CD4-positive, alpha-beta T cell (primary cell): ENCODE measurements around the gene GPRC5B. TPM values are rescaled to one million over a fixed set of nuclear protein-coding genes. Genes with fewer than 3 reads are reported as not detected.

Source experiments
- ATAC-seq: fragments of 200-7000 bp; cut with Tn5 transposase; one replicate; pipeline ENCODE4 v1.10.0; 2022; ENCODE audit warnings: mild to moderate bottlenecking; ENCODE audit not compliant: poor library complexity
- CTCF ChIA-PET: fragments of 350-600 bp; sonication (Branson Sonifier 250); formaldehyde crosslinking; loops from one replicate; lab custom pipeline; 2021; ENCODE audit warnings: antibody characterized with exemption, inconsistent platforms; lab: Charles Lee
- POLR2A ChIA-PET: fragments of 350-600 bp; sonication (Branson Sonifier 250); formaldehyde crosslinking; loops from one replicate; lab custom pipeline; 2021; ENCODE audit warnings: antibody characterized with exemption, inconsistent platforms; lab: Charles Lee
- DNase-seq, 14 experiments: peaks; one replicate each; pipeline ENCODE4 v3.0.0-alpha.2; 2013 to 2020; ENCODE audit warnings: mixed read lengths in 2 of 14
- H3K27ac ChIP-seq, 2 donors: one replicate each; pipeline versions ENCODE4 v1.5.1 to v1.7.0; 2013; ENCODE audit warnings: low read length in 2 of 2, low read depth in 1 of 2, mild to moderate bottlenecking in 1 of 2
- H3K27me3 ChIP-seq, 2 experiments: 1 replicate in 1 of 2; 2 replicates in 1 of 2; pipeline versions ENCODE4 v1.6.1 to v1.7.0; 2013; ENCODE audit warnings: low read length in 2 of 2, control low read depth in 1 of 2, mild to moderate bottlenecking in 1 of 2, moderate library complexity in 1 of 2; ENCODE audit not compliant: insufficient read depth in 2 of 2, control insufficient read depth in 1 of 2
- H3K36me3 ChIP-seq: one replicate; pipeline ENCODE4 v1.6.1; 2013; ENCODE audit warnings: low read length, control low read depth; ENCODE audit not compliant: insufficient read depth
- H3K4me1 ChIP-seq: one replicate; pipeline ENCODE4 v1.6.1; 2013; ENCODE audit warnings: low read length, control low read depth; ENCODE audit not compliant: insufficient read depth
- H3K4me3 ChIP-seq: one replicate; pipeline ENCODE4 v1.5.1; 2013; ENCODE audit warnings: mild to moderate bottlenecking, low read length, moderate library complexity
- H3K9me3 ChIP-seq, 2 experiments: 1 replicate in 1 of 2; 2 replicates in 1 of 2; pipeline versions ENCODE4 v1.6.1 to v1.7.0; 2013; ENCODE audit warnings: low read length in 2 of 2, mild to moderate bottlenecking in 2 of 2, control low read depth in 1 of 2, moderate library complexity in 1 of 2; ENCODE audit not compliant: control insufficient read depth in 1 of 2, insufficient read depth in 1 of 2
- H3K27ac Mint-ChIP-seq: one replicate; pipeline ENCODE4 v1.8.0; 2020; ENCODE audit warnings: mixed read lengths
- H3K27me3 Mint-ChIP-seq: one replicate; pipeline ENCODE4 v1.8.0; 2021; ENCODE audit warnings: mixed read lengths
- H3K36me3 Mint-ChIP-seq: one replicate; pipeline ENCODE4 v1.8.0; 2021; ENCODE audit warnings: low read depth, mixed read lengths
- H3K4me1 Mint-ChIP-seq: one replicate; pipeline ENCODE4 v1.8.0; 2021; ENCODE audit warnings: low read depth, mixed read lengths
- H3K4me3 Mint-ChIP-seq: one replicate; pipeline ENCODE4 v1.8.0; 2020; ENCODE audit warnings: mild to moderate bottlenecking, mixed read lengths
- H3K9me3 Mint-ChIP-seq: one replicate; pipeline ENCODE4 v1.8.0; 2020; ENCODE audit warnings: mixed read lengths
- intact Hi-C, 2 experiments: fragments of 100-400 bp; cut with DNase I in 1 of 2; cut with micrococcal nuclease in 1 of 2; formaldehyde crosslinking; loops; one replicate each; pipeline versions ENCODE4 v1.15.1 to v1.9.0; 2023 to 2025; cut with DNase I, micrococcal nuclease
- total RNA-seq, 174 experiments: library from RNA in 2 of 174; stranded (reverse) in 2 of 174; gene quantifications; one replicate each; pipeline ENCODE4 v1.2.3 and lab custom pipeline; 2021 to 2026
- TF ChIP-seq, protein P1 (sequence below): fragments of 200-600 bp; IDR thresholded peaks from one replicate; pipeline ENCODE4 v1.8.0; 2022; ENCODE audit warnings: antibody characterized with exemption, mild to moderate bottlenecking

Gene GPRC5B
- total RNA-seq, 2 experiments from 2014 or later = 0.47 to 0.75 TPM

DNA sequence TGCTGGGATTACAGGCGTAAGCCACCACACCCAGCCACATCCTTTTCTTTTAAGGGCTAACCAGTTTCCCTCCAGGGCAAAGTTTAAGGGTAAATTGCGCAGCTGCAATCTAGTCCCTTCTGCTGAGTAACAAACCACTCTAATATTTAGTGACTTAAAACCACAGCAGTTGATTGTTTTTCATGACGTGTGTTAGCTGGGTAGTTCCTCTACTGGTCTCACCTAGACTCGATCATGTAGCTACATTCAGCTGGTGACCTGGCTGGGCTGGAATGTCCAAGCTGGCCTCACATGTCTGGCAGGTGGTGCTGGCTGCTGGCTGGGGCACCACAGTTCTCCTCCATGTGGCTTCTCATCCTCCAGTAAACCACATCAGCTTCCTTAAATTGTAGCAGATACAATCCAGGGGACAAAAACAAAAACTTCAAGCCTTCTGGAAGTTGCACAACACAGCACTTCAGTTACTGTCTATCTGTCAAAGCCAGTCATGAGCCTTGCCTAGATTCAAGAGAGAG, 75.5 kb downstream of the GPRC5B start:
- CTCF ChIA-PET = no interaction called here
- TF ChIP-seq, protein P1, sequence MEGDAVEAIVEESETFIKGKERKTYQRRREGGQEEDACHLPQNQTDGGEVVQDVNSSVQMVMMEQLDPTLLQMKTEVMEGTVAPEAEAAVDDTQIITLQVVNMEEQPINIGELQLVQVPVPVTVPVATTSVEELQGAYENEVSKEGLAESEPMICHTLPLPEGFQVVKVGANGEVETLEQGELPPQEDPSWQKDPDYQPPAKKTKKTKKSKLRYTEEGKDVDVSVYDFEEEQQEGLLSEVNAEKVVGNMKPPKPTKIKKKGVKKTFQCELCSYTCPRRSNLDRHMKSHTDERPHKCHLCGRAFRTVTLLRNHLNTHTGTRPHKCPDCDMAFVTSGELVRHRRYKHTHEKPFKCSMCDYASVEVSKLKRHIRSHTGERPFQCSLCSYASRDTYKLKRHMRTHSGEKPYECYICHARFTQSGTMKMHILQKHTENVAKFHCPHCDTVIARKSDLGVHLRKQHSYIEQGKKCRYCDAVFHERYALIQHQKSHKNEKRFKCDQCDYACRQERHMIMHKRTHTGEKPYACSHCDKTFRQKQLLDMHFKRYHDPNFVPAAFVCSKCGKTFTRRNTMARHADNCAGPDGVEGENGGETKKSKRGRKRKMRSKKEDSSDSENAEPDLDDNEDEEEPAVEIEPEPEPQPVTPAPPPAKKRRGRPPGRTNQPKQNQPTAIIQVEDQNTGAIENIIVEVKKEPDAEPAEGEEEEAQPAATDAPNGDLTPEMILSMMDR = no peak
- H3K27me3 Mint-ChIP-seq = no peaks in the 10 kb centered on the region
- peaks cover 12% of the 10 kb centered on the region for H3K4me1 Mint-ChIP-seq
- peak in 3 of 14 experiments; percentile 3 to 25 (median 13) for DNase-seq
- Histone ChIP-seq H3K27ac (no peak overlapping the region), H3K4me1 (peaks cover 17% of the 10 kb centered on the region), H3K36me3 (no peaks in the 10 kb centered on the region), H3K4me3 (no peak overlapping the region), H3K27me3 (no peaks in the 10 kb centered on the region), H3K9me3 (peaks cover 6 to 13% of the 10 kb centered on the region in 2 experiments)
- no peak overlapping the region for H3K27ac Mint-ChIP-seq
- intact Hi-C loops = no loop called here
- peaks cover 5% of the 10 kb centered on the region for H3K9me3 Mint-ChIP-seq
- H3K36me3 Mint-ChIP-seq = peaks cover 4% of the 10 kb centered on the region
- H3K4me3 Mint-ChIP-seq = no peak overlapping the region
- no peak for ATAC-seq
- POLR2A ChIA-PET = no interaction called here

DNA sequence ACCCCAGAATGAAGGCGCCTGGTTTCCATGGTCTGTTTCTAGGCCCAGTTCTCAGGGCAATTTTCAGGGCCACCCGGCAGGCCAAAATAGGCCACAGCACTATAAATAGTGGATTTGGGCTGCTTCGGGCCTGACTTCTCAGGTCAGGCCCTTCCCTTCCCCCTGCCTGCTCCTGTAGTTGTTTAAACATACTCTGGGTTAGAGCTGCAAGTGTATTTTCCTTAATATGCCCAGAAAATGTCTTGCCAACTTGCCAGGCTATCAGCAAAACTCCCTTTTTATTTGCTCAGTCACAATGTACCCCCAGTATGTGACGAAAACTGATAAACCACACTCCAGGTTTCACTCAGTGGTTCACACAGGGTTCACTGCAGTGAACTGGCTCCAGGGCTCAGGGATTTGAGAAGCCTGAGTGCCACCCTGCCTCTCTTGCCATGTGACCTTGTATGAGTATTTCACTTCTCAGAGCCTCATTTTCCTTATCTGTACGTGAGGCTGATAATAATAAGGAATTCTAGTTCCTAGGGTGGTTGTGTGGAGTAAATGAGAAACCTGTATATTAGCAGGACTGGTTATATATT, 76.5 kb downstream of the GPRC5B start:
- intact Hi-C loops = no loop called here
- DNase-seq (no peak), ATAC-seq (no peak)
- H3K9me3 ChIP-seq = peaks cover 6 to 9% of the 10 kb centered on the region in 2 experiments
- Mint-ChIP-seq H3K27ac (no peak overlapping the region), H3K4me1 (peaks cover 12% of the 10 kb centered on the region), H3K9me3 (peaks cover 3% of the 10 kb centered on the region), H3K4me3 (no peak overlapping the region), H3K27me3 (no peaks in the 10 kb centered on the region), H3K36me3 (peaks cover 4% of the 10 kb centered on the region)
- ChIA-PET CTCF (no interaction called here), POLR2A (no interaction called here)
- no peaks in the 10 kb centered on the region for H3K36me3 ChIP-seq
- H3K4me1 ChIP-seq = peaks cover 21% of the 10 kb centered on the region
- no peak overlapping the region for H3K4me3 ChIP-seq
- no peaks in the 10 kb centered on the region for H3K27me3 ChIP-seq
- H3K27ac ChIP-seq = no peak overlapping the region
- TF ChIP-seq, protein P1 = no peak

Other genes starting within 250 kb of the GPRC5B start
- 1 to 10 TPM; 3.5 to 4.1 TPM for gene KNOP1, start 166.6 kb downstream of the GPRC5B start, total RNA-seq
- 1 to 10 TPM; 1.6 to 1.7 TPM for gene IQCK, start 166.6 kb downstream of the GPRC5B start, total RNA-seq
- not detected for gene GPR139, start 189.0 kb upstream of the GPRC5B start, total RNA-seq